GM19239 (cell line): ENCODE measurements around the gene NEUROD2.

Experiments
- DNase-seq: peaks from one replicate; pipeline ENCODE4 v3.0.0; 2011; ENCODE audit warnings: low spot score; ENCODE audit not compliant: insufficient read length
- FAIRE-seq: peaks from 2 replicates; lab custom pipeline; 2011; peaks lifted over from hg19 to GRCh38; lab: Jason Lieb, UNC

NEUROD2 gene

GRCh38 chr17:39607851-39608130 is at the start of gene NEUROD2:
Gene NEUROD2, minus strand, starts transcription at chr17:39607920. Its CDS starts 1,321 bp downstream, at chr17:39606599.
- DNase-seq: no peak
- no peak for FAIRE-seq

GRCh38 chr17:39655105-39655504 is 47.4 kb upstream of the NEUROD2 start:
- DNase-seq (no peak), FAIRE-seq (no peak)

- DNase-seq (peak; percentile 95), FAIRE-seq (peak; percentile 78)
Measured at GRCh38 chr17:39653662-39654331, 46.1 kb upstream of the NEUROD2 start.

GRCh38 chr17:39653316-39653661 is 45.6 kb upstream of the NEUROD2 start:
- FAIRE-seq (no peak), DNase-seq (no peak)

- DNase-seq: no peak
- FAIRE-seq: no peak
Measured at GRCh38 chr17:39652587-39653315, 45.0 kb upstream of the NEUROD2 start.

- FAIRE-seq: no peak
Measured at GRCh38 chr17:39651923-39652586, 44.3 kb upstream of the NEUROD2 start.

GRCh38 chr17:39650121-39650579 is 42.4 kb upstream of the NEUROD2 start:
- FAIRE-seq: no peak
- DNase-seq: no peak

More at GRCh38 chr17:39651923-39652586, 44.3 kb upstream of the NEUROD2 start:
- no peak for DNase-seq

GRCh38 chr17:39648616-39649366 is 41.1 kb upstream of the NEUROD2 start:
- no peak for DNase-seq
- no peak for FAIRE-seq

- FAIRE-seq (no peak), DNase-seq (no peak)
Measured at GRCh38 chr17:39647256-39647655, 39.5 kb upstream of the NEUROD2 start.

- DNase-seq: no peak
- no peak for FAIRE-seq
Measured at GRCh38 chr17:39643271-39643670, 35.6 kb upstream of the NEUROD2 start.

- FAIRE-seq: no peak
Measured at GRCh38 chr17:39642291-39643074, 34.8 kb upstream of the NEUROD2 start.

GRCh38 chr17:39641883-39642282 is 34.2 kb upstream of the NEUROD2 start:
- FAIRE-seq: no peak
- DNase-seq: no peak

More at GRCh38 chr17:39642291-39643074, 34.8 kb upstream of the NEUROD2 start:
- no peak for DNase-seq

GRCh38 chr17:39641097-39641496 is 33.4 kb upstream of the NEUROD2 start:
- DNase-seq (no peak), FAIRE-seq (no peak)

GRCh38 chr17:39640591-39641031 is 32.9 kb upstream of the NEUROD2 start:
- no peak for DNase-seq
- no peak for FAIRE-seq

GRCh38 chr17:39639566-39640458 is 32.1 kb upstream of the NEUROD2 start:
- FAIRE-seq (no peak), DNase-seq (no peak)

- DNase-seq (no peak), FAIRE-seq (no peak)
Measured at GRCh38 chr17:39639043-39639442, 31.3 kb upstream of the NEUROD2 start.

GRCh38 chr17:39638317-39638716 is 30.6 kb upstream of the NEUROD2 start:
- FAIRE-seq (no peak), DNase-seq (no peak)

- FAIRE-seq (peak; percentile 95), DNase-seq (peak; percentile 95)
Measured at GRCh38 chr17:39636927-39637736, 29.4 kb upstream of the NEUROD2 start, which contains the start of gene STARD3. Gene STARD3, plus strand, starts transcription at chr17:39637144. Its CDS starts 16,388 bp downstream, at chr17:39653532.
